SK-N-MC (cell line): ENCODE data around the gene F2RL2.

Experiments used
- EZH2 ChIP-seq: fragments of 200-600 bp; sonication (generic); IDR thresholded peaks from one replicate; pipeline ENCODE4 v1.6.1; 2017; ENCODE audit warnings: antibody characterized with exemption
- POLR2AphosphoS5 ChIP-seq: IDR thresholded peaks from 2 replicates; pipeline ENCODE4 v1.6.1; 2012; ENCODE audit warnings: mild to moderate bottlenecking, low read depth, low read length, borderline replicate concordance

- TF ChIP-seq EZH2 (no peak), POLR2AphosphoS5 (no peak)
Measured at GRCh38 chr5:76625087-76625815, 2.0 kb upstream of the F2RL2 start.
